H9 (cell line): ENCODE results near the gene NTN3. TPM values are rescaled to one million over a fixed set of nuclear protein-coding genes. Genes with fewer than 3 reads are reported as not detected.

ENCODE experiments used
- DNase-seq: peaks from one replicate; pipeline ENCODE4 v3.0.0-alpha.2; 2017
- H2AFZ ChIP-seq: one replicate; pipeline ENCODE4 v1.6.1; 2013; ENCODE audit warnings: mild to moderate bottlenecking, low read length, control low read depth, moderate library complexity
- H2AK5ac ChIP-seq: 2 replicates; pipeline ENCODE4 v1.6.1; 2013; ENCODE audit warnings: low read length, control low read depth, mixed read lengths; ENCODE audit not compliant: insufficient read length
- H2BK120ac ChIP-seq: one replicate; pipeline ENCODE4 v1.6.1; 2013; ENCODE audit warnings: low read depth, mild to moderate bottlenecking, low read length, control low read depth, inconsistent platforms; ENCODE audit not compliant: poor library complexity, severe bottlenecking
- H2BK12ac ChIP-seq: 2 replicates; pipeline ENCODE4 v1.6.1; 2013; ENCODE audit warnings: low read length, control low read depth, mixed read lengths, low read depth; ENCODE audit not compliant: insufficient read length
- H2BK15ac ChIP-seq: 2 replicates; pipeline ENCODE4 v1.6.1; 2013; ENCODE audit warnings: low read depth, low read length, control low read depth
- H2BK20ac ChIP-seq: one replicate; pipeline ENCODE4 v1.6.1; 2013; ENCODE audit warnings: low read depth, mild to moderate bottlenecking, low read length, control low read depth, inconsistent platforms; ENCODE audit not compliant: poor library complexity, severe bottlenecking
- H2BK5ac ChIP-seq: 2 replicates; pipeline ENCODE4 v1.6.1; 2013; ENCODE audit warnings: low read length, control low read depth, mixed read lengths; ENCODE audit not compliant: insufficient read length
- H3K14ac ChIP-seq: 2 replicates; pipeline ENCODE4 v1.6.1; 2013; ENCODE audit warnings: low read length, control low read depth; ENCODE audit not compliant: insufficient read depth
- H3K18ac ChIP-seq: 2 replicates; pipeline ENCODE4 v1.6.1; 2013; ENCODE audit warnings: low read depth, mild to moderate bottlenecking, mixed read lengths, low read length, control low read depth; ENCODE audit not compliant: insufficient read length
- H3K23ac ChIP-seq: 2 replicates; pipeline ENCODE4 v1.6.1; 2013; ENCODE audit warnings: low read length, control low read depth, mixed read lengths, low read depth; ENCODE audit not compliant: insufficient read length
- H3K23me2 ChIP-seq: 2 replicates; pipeline ENCODE4 v1.6.1; 2013; ENCODE audit warnings: low read depth, mild to moderate bottlenecking, mixed read lengths, low read length, control low read depth; ENCODE audit not compliant: insufficient read length, poor library complexity, severe bottlenecking
- H3K27ac ChIP-seq: 2 replicates; pipeline ENCODE4 v1.5.1; 2013; ENCODE audit warnings: low read length, control low read depth, mixed read lengths, low read depth; ENCODE audit not compliant: insufficient read length
- H3K27me3 ChIP-seq: 2 replicates; pipeline ENCODE4 v1.6.1; 2013; ENCODE audit warnings: low read length, control low read depth, inconsistent platforms; ENCODE audit not compliant: insufficient read depth
- H3K4ac ChIP-seq: 2 replicates; pipeline ENCODE4 v1.6.1; 2013; ENCODE audit warnings: low read depth, mild to moderate bottlenecking, control low read depth, inconsistent platforms, low read length, moderate library complexity
- H3K4me1 ChIP-seq: 2 replicates; pipeline ENCODE4 v1.6.1; 2013; ENCODE audit warnings: low read length, control low read depth, inconsistent platforms; ENCODE audit not compliant: insufficient read depth
- H3K4me2 ChIP-seq: 2 replicates; pipeline ENCODE4 v1.6.1; 2013; ENCODE audit warnings: low read length, control low read depth, mixed read lengths; ENCODE audit not compliant: insufficient read length, insufficient read depth
- H3K56ac ChIP-seq: 2 replicates; pipeline ENCODE4 v1.6.1; 2013; ENCODE audit warnings: low read depth, mild to moderate bottlenecking, mixed read lengths, low read length, control low read depth; ENCODE audit not compliant: insufficient read length
- H3K79me1 ChIP-seq: 2 replicates; pipeline ENCODE4 v1.6.1; 2013; ENCODE audit warnings: low read depth, mild to moderate bottlenecking, moderate library complexity, low read length, control low read depth, inconsistent platforms; ENCODE audit not compliant: insufficient read depth, poor library complexity, severe bottlenecking
- H3K79me2 ChIP-seq: 2 replicates; pipeline ENCODE4 v1.6.1; 2013; ENCODE audit warnings: low read length, control low read depth, inconsistent platforms; ENCODE audit not compliant: insufficient read depth
- H3K9ac ChIP-seq: 2 replicates; pipeline ENCODE4 v1.6.1; 2013; ENCODE audit warnings: low read length, control low read depth, mixed read lengths; ENCODE audit not compliant: insufficient read length; ENCODE audit errors: extremely low read depth
- H3K9me3 ChIP-seq: one replicate; pipeline ENCODE4 v1.6.1; 2013; ENCODE audit warnings: low read depth, low read length, inconsistent platforms; ENCODE audit not compliant: control insufficient read depth
- H3T11ph ChIP-seq: one replicate; pipeline ENCODE4 v1.6.1; 2013; ENCODE audit warnings: mild to moderate bottlenecking, low read length, control low read depth, inconsistent platforms
- H4K20me1 ChIP-seq: one replicate; pipeline ENCODE4 v1.6.1; 2013; ENCODE audit not compliant: control insufficient read depth, insufficient read length, insufficient read depth
- H4K5ac ChIP-seq: 2 replicates; pipeline ENCODE4 v1.6.1; 2013; ENCODE audit warnings: low read depth, mild to moderate bottlenecking, mixed read lengths, low read length, control low read depth; ENCODE audit not compliant: insufficient read length
- H4K8ac ChIP-seq: replicated peaks from 2 replicates; pipeline ENCODE4 v1.6.1; 2013; ENCODE audit warnings: low read length, control low read depth, mixed read lengths, low read depth; ENCODE audit not compliant: insufficient read length
- H4K91ac ChIP-seq: 2 replicates; pipeline ENCODE4 v1.6.1; 2013; ENCODE audit warnings: low read depth, mild to moderate bottlenecking, moderate library complexity, mixed read lengths, low read length, control low read depth; ENCODE audit not compliant: insufficient read length
- H3K27ac Mint-ChIP-seq, 3 experiments: 2 replicates in 2 of 3; 3 replicates in 1 of 3; pipeline ENCODE4 v1.8.0; 2020 to 2021; ENCODE audit warnings: mixed read lengths in 3 of 3, mild to moderate bottlenecking in 1 of 3, moderate library complexity in 1 of 3
- H3K27me3 Mint-ChIP-seq: 2 replicates; pipeline ENCODE4 v1.8.0; 2021; ENCODE audit warnings: low read depth, mild to moderate bottlenecking, moderate library complexity, mixed read lengths
- H3K36me3 Mint-ChIP-seq, 3 experiments: 2 replicates in 2 of 3; 3 replicates in 1 of 3; pipeline ENCODE4 v1.8.0; 2020 to 2021; ENCODE audit warnings: low read depth in 3 of 3, mixed read lengths in 3 of 3; ENCODE audit not compliant: insufficient read depth in 1 of 3
- H3K4me1 Mint-ChIP-seq, 2 experiments: 2 replicates each; pipeline ENCODE4 v1.8.0; 2020; ENCODE audit warnings: mixed read lengths in 2 of 2
- H3K4me3 Mint-ChIP-seq, 2 experiments: 2 replicates in 1 of 2; 3 replicates in 1 of 2; pipeline ENCODE4 v1.8.0; 2020 to 2021; ENCODE audit warnings: mild to moderate bottlenecking in 2 of 2, mixed read lengths in 2 of 2, moderate library complexity in 1 of 2
- H3K9me3 Mint-ChIP-seq, 2 experiments: 2 replicates in 1 of 2; 3 replicates in 1 of 2; pipeline ENCODE4 v1.8.0; 2020; ENCODE audit warnings: mild to moderate bottlenecking in 2 of 2, mixed read lengths in 2 of 2, moderate library complexity in 1 of 2
- CTCF ChIP-seq: fragments of 200-600 bp; sonication (generic); conservative IDR thresholded peaks from 3 replicates; pipeline ENCODE4 v1.8.0; 2021; ENCODE audit warnings: antibody characterized with exemption, mild to moderate bottlenecking
- WGBS: extraction: QIAGEN DNeasy Blood & Tissue Kit; methylation state at CpG from one replicate; pipeline ENCODE4 v1.1.7; 2013; ENCODE audit warnings: missing lambda C conversion rate, low lambda C conversion rate, mixed read lengths; ENCODE audit not compliant: insufficient read length; ENCODE audit errors: extremely low coverage; 5-methylcytosine and 5-hydroxymethylcytosine counted together
- total RNA-seq: library from RNA; stranded (reverse); gene quantifications from 2 replicates; pipeline ENCODE4 v1.2.1, GENCODE V29; 2021

Gene NTN3
- total RNA-seq, 1 experiment from 2014 or later, result 1.3 TPM

- Histone ChIP-seq H3K79me1 (no peaks in the 10 kb centered on the region), H3K4ac (no peak overlapping the region), H3T11ph (no peak overlapping the region), H2AK5ac (no peak overlapping the region), H3K4me1 (no peaks in the 10 kb centered on the region), H3K9ac (peak overlapping the region; percentile 8), H2BK120ac (no peak overlapping the region), H2AFZ (no peak overlapping the region), H2BK12ac (no peak overlapping the region), H3K14ac (peak overlapping the region; percentile 5; the same call in 1 of the 2 replicates), H3K9me3 (no peaks in the 10 kb centered on the region), H3K18ac (no peak overlapping the region), H3K27ac (no peak overlapping the region), H3K56ac (no peak overlapping the region), H2BK5ac (no peak overlapping the region), H3K4me2 (peak overlapping the region; percentile 15), H4K20me1 (no peaks in the 10 kb centered on the region), H3K27me3 (peaks cover 17% of the 10 kb centered on the region; the same call in 1 of the 2 replicates), H4K8ac (no peak overlapping the region), H2BK15ac (no peak overlapping the region), H2BK20ac (no peak overlapping the region), H3K23me2 (peaks cover 9% of the 10 kb centered on the region), H3K23ac (no peak overlapping the region), H3K79me2 (no peaks in the 10 kb centered on the region), H4K91ac (no peak overlapping the region), H4K5ac (no peak overlapping the region)
- peaks cover 33% of the 10 kb centered on the region for H3K27me3 Mint-ChIP-seq
- no peak for TF ChIP-seq CTCF
- no peak for DNase-seq
- H3K4me3 Mint-ChIP-seq, result peak overlapping the region; percentile 58 to 78
- peak overlapping the region in 1 of 3 experiments; percentile 39; a peak in 1 of 7 replicates for H3K27ac Mint-ChIP-seq
- H3K4me1 Mint-ChIP-seq, result peaks cover 20 to 25% of the 10 kb centered on the region in 2 experiments
- WGBS, result no CpG with 5 or more reads among the region's 38 CpGs
- H3K9me3 Mint-ChIP-seq, result no peaks in the 10 kb centered on the region
- peaks cover 2 to 9% (median 6%) of the 10 kb centered on the region in 3 experiments; a peak in 4 of 7 replicates for H3K36me3 Mint-ChIP-seq
Measured at GRCh38 chr16:2468233-2468724, 2.8 kb upstream of the NTN3 start.
